K562 (cell line): ENCODE results near the gene MDFIC2. TPM values are rescaled to one million over a fixed set of nuclear protein-coding genes. Genes with fewer than 3 reads are reported as not detected.

ENCODE experiments used
- ATAC-seq: fragments of 200-7000 bp; cut with Tn5 transposase; 3 replicates; pipeline ENCODE4 v1.9.1; 2020; ENCODE audit warnings: moderate library complexity
- BruUV-seq: library from RNA; stranded (reverse); fragments of 400-500 nt; replicated peaks from 2 replicates; lab custom pipeline; 2021; lab: Mats Ljungman, UMichigan
- CTCF ChIA-PET: fragments of 300-600 bp; formaldehyde crosslinking; extraction: SDS; loops from one replicate; lab custom pipeline; 2021; ENCODE audit warnings: low intra/inter-chr PET ratio; lab: Yijun Ruan, JAX
- POLR2A ChIA-PET: fragments of 300-600, 350-650 bp; sonication (Branson Sonifier 250); formaldehyde crosslinking; extraction: SDS; loops from one replicate; lab custom pipeline; 2021; ENCODE audit warnings: antibody characterized with exemption, inconsistent platforms; lab: Yijun Ruan, JAX
- DNase-seq, 4 experiments: peaks; one replicate each; pipeline versions ENCODE4 v3.0.0 to v3.0.0-alpha.2; 2011 to 2018; ENCODE audit warnings: low spot score in 3 of 4, mixed read lengths in 3 of 4; ENCODE audit errors: extremely low read depth in 1 of 4
- FAIRE-seq: peaks from 2 replicates; lab custom pipeline; 2011; peaks lifted over from hg19 to GRCh38; lab: Jason Lieb, UNC
- H2AFZ ChIP-seq: 2 replicates; pipeline ENCODE4 v1.6.0; 2011; ENCODE audit warnings: low read depth, low read length, control low read depth, inconsistent platforms
- H3K27ac ChIP-seq: fragments of 200-600 bp; 3 replicates; pipeline ENCODE4 v1.8.0; 2011; ENCODE audit warnings: low read depth, mild to moderate bottlenecking, control low read depth, inconsistent platforms, low read length, moderate library complexity, mixed read lengths; ENCODE audit errors: extremely low read depth
- H3K27me3 ChIP-seq, 2 experiments: fragments of 300-600 bp in 1 of 2; 2 replicates in 1 of 2; 3 replicates in 1 of 2; pipeline versions ENCODE4 v1.6.0 to v1.8.0; 2011; ENCODE audit warnings: inconsistent platforms in 2 of 2, low read length in 2 of 2, mild to moderate bottlenecking in 1 of 2, mixed read lengths in 1 of 2, moderate library complexity in 1 of 2; ENCODE audit not compliant: control insufficient read depth in 2 of 2, insufficient read depth in 2 of 2
- H3K36me3 ChIP-seq: fragments of 300-600 bp; 3 replicates; pipeline ENCODE4 v1.8.0; 2011; ENCODE audit warnings: mild to moderate bottlenecking, low read length, inconsistent platforms; ENCODE audit not compliant: control insufficient read depth, insufficient read depth
- H3K4me1 ChIP-seq, 2 experiments: fragments of 200-600 bp in 1 of 2; replicated peaks in 1 of 2; 2 replicates in 1 of 2; 3 replicates in 1 of 2; pipeline versions ENCODE4 v1.5.1 to v1.8.0; 2011; ENCODE audit warnings: inconsistent platforms in 2 of 2, low read length in 2 of 2, mild to moderate bottlenecking in 1 of 2, mixed read lengths in 1 of 2, moderate library complexity in 1 of 2; ENCODE audit not compliant: control insufficient read depth in 2 of 2, insufficient read depth in 2 of 2
- H3K4me2 ChIP-seq: 2 replicates; pipeline ENCODE4 v1.6.1; 2011; ENCODE audit warnings: low read length, control low read depth, inconsistent platforms, mixed read lengths; ENCODE audit not compliant: insufficient read depth
- H3K4me3 ChIP-seq: fragments of 200-600 bp; sonication (generic), shearing (Covaris generic); 2 replicates; pipeline ENCODE4 v1.5.1; 2016; ENCODE audit warnings: control low read depth, inconsistent platforms
- H3K79me2 ChIP-seq: fragments of 200-600 bp; 3 replicates; pipeline ENCODE4 v1.8.0; 2011; ENCODE audit warnings: low read length, inconsistent platforms; ENCODE audit not compliant: control insufficient read depth, insufficient read depth
- H3K9ac ChIP-seq, 2 experiments: 2 replicates each; pipeline versions ENCODE4 v1.6.0 to v1.6.1; 2011; ENCODE audit warnings: low read depth in 2 of 2, low read length in 2 of 2, control low read depth in 1 of 2, inconsistent platforms in 1 of 2, mild to moderate bottlenecking in 1 of 2, mixed read lengths in 1 of 2; ENCODE audit not compliant: insufficient read depth in 1 of 2
- H3K9me1 ChIP-seq: one replicate; pipeline ENCODE4 v1.6.0; 2011; ENCODE audit warnings: inconsistent platforms, mild to moderate bottlenecking, low read length, moderate library complexity; ENCODE audit not compliant: control insufficient read depth, insufficient read depth
- H3K9me3 ChIP-seq: replicated peaks from 2 replicates; pipeline ENCODE4 v1.5.1; 2011; ENCODE audit warnings: low read depth, low read length, inconsistent platforms; ENCODE audit not compliant: control insufficient read depth, insufficient read depth
- H4K20me1 ChIP-seq: replicated peaks from 2 replicates; pipeline ENCODE4 v1.6.1; 2011; ENCODE audit warnings: low read length, inconsistent platforms, mixed read lengths; ENCODE audit not compliant: control insufficient read depth, insufficient read depth
- ATF4 ChIP-seq: fragments of 450-650 bp; formaldehyde crosslinking; IDR thresholded peaks from 2 replicates; pipeline ENCODE4 v1.4.0; 2022; ENCODE audit warnings: mild to moderate bottlenecking, moderate library complexity
- CBFB ChIP-seq: sonication (generic); formaldehyde crosslinking; IDR thresholded peaks from 2 replicates; pipeline ENCODE4 v1.4.0; 2020; ENCODE audit warnings: mild to moderate bottlenecking, missing genetic modification reagents
- HDAC1 ChIP-seq, 2 experiments: fragments of 450-650 bp; IDR thresholded peaks; 2 replicates each; pipeline ENCODE4 v1.6.1; 2016 to 2017; ENCODE audit warnings: inconsistent platforms in 1 of 2, mild to moderate bottlenecking in 1 of 2, moderate library complexity in 1 of 2
- ILF3 ChIP-seq: fragments of 450-650 bp; IDR thresholded peaks from 2 replicates; pipeline ENCODE4 v1.6.1; 2018; ENCODE audit warnings: antibody characterized with exemption, mild to moderate bottlenecking, moderate library complexity, borderline replicate concordance
- MCM2 ChIP-seq: fragments of 450-650 bp; IDR thresholded peaks from 2 replicates; pipeline ENCODE4 v1.6.1; 2017; ENCODE audit warnings: low read depth, mild to moderate bottlenecking
- NCOR1 ChIP-seq: fragments of 450-650 bp; IDR thresholded peaks from 2 replicates; pipeline ENCODE4 v1.6.1; 2016; ENCODE audit warnings: mild to moderate bottlenecking, moderate library complexity
- POLR2AphosphoS2 ChIP-seq: IDR thresholded peaks from 2 replicates; pipeline ENCODE4 v1.6.1; 2012; ENCODE audit warnings: low read length, improper control_type of control experiment
- RAD21 ChIP-seq, 2 experiments: fragments of 250-450 bp in 1 of 2; fragments of 450-650 bp in 1 of 2; sonication (Bioruptor Pico) in 1 of 2; formaldehyde crosslinking in 1 of 2; IDR thresholded peaks in 1 of 2; conservative IDR thresholded peaks in 1 of 2; 2 replicates each; pipeline versions ENCODE4 v1.4.0 to v1.8.0; 2020 to 2022; ENCODE audit warnings: mild to moderate bottlenecking in 2 of 2, moderate library complexity in 1 of 2
- RREB1 ChIP-seq: fragments of 250-450 bp; sonication (Bioruptor Pico); IDR thresholded peaks from 2 replicates; pipeline ENCODE4 v1.4.0; 2020
- ZNF175 ChIP-seq: fragments of 200-800 bp; sonication (Bioruptor generic); IDR thresholded peaks from 2 replicates; pipeline ENCODE4 v1.6.1; 2016; ENCODE audit warnings: low read depth, mild to moderate bottlenecking, missing genetic modification characterization, missing compliant biosample characterization
- WGBS: fragments of 100-300 bp; shearing (Covaris generic); methylation state at CpG from one replicate; pipeline ENCODE4 v1.1.6; 2016; ENCODE audit warnings: low coverage, mixed read lengths; ENCODE audit not compliant: insufficient coverage; ENCODE audit errors: missing lambda C conversion rate; 5-methylcytosine and 5-hydroxymethylcytosine counted together
- in situ Hi-C: fragments of 300-500 bp; cut with MboI; formaldehyde crosslinking; loops from 4 replicates; pipeline ENCODE4 v1.15.0; 2018; ENCODE audit warnings: inconsistent platforms, mixed read lengths
- intact Hi-C: fragments of 100-400 bp; cut with micrococcal nuclease; formaldehyde crosslinking; loops from 2 replicates; pipeline ENCODE4 v1.14.2; 2022
- polyA plus RNA-seq, 8 experiments: library from polyadenylated mRNA; depleted of rRNA in 4 of 8; stranded (reverse) in 5 of 8; unstranded in 3 of 8; fragments of >200 nt; fragmentation: Nextera tagmentation in 2 of 8; fragmentation: Illumina TruSeq in 1 of 8; extraction: Ambion mirVana in 2 of 8; extraction: Trizol in 1 of 8; gene quantifications; 2 replicates each; pipeline versions ENCODE4 v1.2.1 to v1.2.3, GENCODE V29; 2011 to 2014; ENCODE audit warnings: inconsistent platforms in 1 of 8, missing spikeins in 1 of 8
- total RNA-seq, 7 experiments: library from RNA; depleted of rRNA in 6 of 7; stranded (reverse); fragments of >200 nt in 6 of 7; fragmentation: Illumina TruSeq in 2 of 7; extraction: Trizol in 2 of 7; gene quantifications; 2 replicates each; pipeline versions ENCODE4 v1.2.1 to v1.2.3, GENCODE V29; 2011 to 2021; ENCODE audit warnings: low replicate concordance in 1 of 7

Gene MDFIC2
- total and polyA plus RNA-seq, 9 of the 15 experiments (the other 6 are each of a cell fraction or from before 2014, with no cell fraction given) = not detected

GRCh38 chr3:70256566-70256965 lies 55.9 kb downstream of the MDFIC2 start (continued):
- TF ChIP-seq ATF4 (CRISPR knock-in tag) = no peak
- no peak for TF ChIP-seq MCM2
- TF ChIP-seq POLR2AphosphoS2 = no peak
- TF ChIP-seq HDAC1 (IDR thresholded peaks at IDR 0.05) = no peak
- TF ChIP-seq CBFB (CRISPR knock-in tag) = no peak

DNA sequence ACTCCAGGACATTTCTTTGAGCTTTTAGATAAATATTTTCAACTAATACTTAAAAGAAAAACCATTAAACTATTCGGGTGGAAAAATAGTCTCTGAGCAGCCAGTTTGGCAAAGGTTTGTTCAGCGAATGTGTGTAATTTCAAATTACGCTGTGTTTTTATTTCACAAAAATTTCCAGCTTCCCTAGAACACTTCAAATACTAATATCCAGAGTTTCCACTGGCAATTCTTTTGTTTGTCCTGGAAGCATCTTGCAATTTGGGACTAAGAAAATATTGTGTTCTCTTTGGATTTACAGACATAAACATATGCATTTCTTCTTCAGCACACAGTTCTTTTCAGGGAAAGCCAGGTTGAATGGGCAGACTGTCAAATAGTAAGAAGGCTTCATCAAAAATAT lies 61.9 kb downstream of the MDFIC2 start:
- H2AFZ ChIP-seq = no peak overlapping the region
- no peak for DNase-seq
- no peak overlapping the region for H3K4me2 ChIP-seq
- no peak overlapping the region for H3K9ac ChIP-seq
- 0% methylated on average over 3 of the region's 3 CpGs for WGBS
- H3K9me3 ChIP-seq = no peaks in the 10 kb centered on the region
- no peaks in the 10 kb centered on the region for H3K4me1 ChIP-seq
- FAIRE-seq = no peak
- no peaks in the 10 kb centered on the region for H3K79me2 ChIP-seq
- TF ChIP-seq ILF3 = no peak
- no peak for TF ChIP-seq NCOR1
- no peak for TF ChIP-seq RAD21 (CRISPR knock-in tag; conservative IDR thresholded peaks at IDR 0.05 in 1 of 2, IDR thresholded peaks at IDR 0.05 in 1 of 2)
- TF ChIP-seq RREB1 (CRISPR knock-in tag) = no peak
- TF ChIP-seq ZNF175 (CRISPR knock-in tag) = no peak
- no peak for ATAC-seq
- no TSS peak for BruUV-seq
- no peaks in the 10 kb centered on the region for H3K36me3 ChIP-seq
- H3K9me1 ChIP-seq = no peaks in the 10 kb centered on the region
- intact Hi-C loops = no loop called here
- no peak overlapping the region for H3K4me3 ChIP-seq
- CTCF ChIA-PET = no interaction called here
- in situ Hi-C loops = no loop called here
- H4K20me1 ChIP-seq = no peaks in the 10 kb centered on the region
- POLR2A ChIA-PET = no interaction called here
- H3K27ac ChIP-seq = no peak overlapping the region
- no peaks in the 10 kb centered on the region for H3K27me3 ChIP-seq
